Head of caudate nucleus (tissue), 42 donors: ENCODE results near the gene INSIG2.
A peak's percentile ranks its signal among the peaks of the same experiment; 100 is the strongest.

Experiments used
- DNase-seq, 42 donors: peaks; one replicate each; pipeline versions ENCODE4 v3.0.0 to v3.0.0-alpha.2; 2020 to 2021; ENCODE audit warnings: mixed read lengths in 7 of 42
- intact Hi-C: fragments of 100-400 bp; cut with DNase I; formaldehyde crosslinking; loops from one replicate; pipeline ENCODE4 v1.15.0; 2022

INSIG2 gene

GRCh38 chr2:118088051-118089024 is at the start of gene INSIG2:
INSIG2 (plus strand) TSS chr2:118088471; CDS start chr2:118096557, 8,086 bp downstream.
- intact Hi-C loops: loop anchor here (5.0 kb wide), 1 partner anchor 99 kb away; no protein-coding TSS in a partner anchor
- peak; percentile 81 to 97 (median 92) for DNase-seq

GRCh38 chr2:118040891-118041290 is 47.4 kb upstream of the INSIG2 start:
- intact Hi-C loops: no loop called here
- no peak for DNase-seq

GRCh38 chr2:118044103-118044716 is 44.1 kb upstream of the INSIG2 start:
- no peak for DNase-seq
- intact Hi-C loops: no loop called here

- intact Hi-C loops: loop anchor here (5.0 kb wide), 1 partner anchor 812 kb away; no protein-coding TSS in a partner anchor
- no peak for DNase-seq
These were observed 43.4 kb upstream of the INSIG2 start for GRCh38 chr2:118044854-118045253.

- intact Hi-C loops: loop anchor here (5.0 kb wide), 1 partner anchor 812 kb away; no protein-coding TSS in a partner anchor
- DNase-seq: no peak
These were observed 43.0 kb upstream of the INSIG2 start for GRCh38 chr2:118045286-118045685.

- intact Hi-C loops: loop anchor here (2.0 to 5.0 kb wide), 2 partner anchors 32 to 811 kb away; partner anchors contain the start of gene CCDC93
- peak in 1 of 42 donors; percentile 22 for DNase-seq
These were observed 41.5 kb upstream of the INSIG2 start for GRCh38 chr2:118046634-118047210.

GRCh38 chr2:118047380-118047826 is 40.9 kb upstream of the INSIG2 start:
- intact Hi-C loops: loop anchor here (2.0 to 5.0 kb wide), 2 partner anchors 33 to 810 kb away; partner anchors contain the start of gene CCDC93
- DNase-seq: no peak

GRCh38 chr2:118048401-118048800 is 39.9 kb upstream of the INSIG2 start:
- no peak for DNase-seq
- intact Hi-C loops: loop anchor here (5.0 kb wide), 1 partner anchor 809 kb away; no protein-coding TSS in a partner anchor

- intact Hi-C loops: loop anchor here (5.0 kb wide), 1 partner anchor 808 kb away; no protein-coding TSS in a partner anchor
- DNase-seq: no peak
These were observed 39.0 kb upstream of the INSIG2 start for GRCh38 chr2:118049140-118049815.

- DNase-seq: no peak
- intact Hi-C loops: loop anchor here (5.0 kb wide), 1 partner anchor 808 kb away; no protein-coding TSS in a partner anchor
These were observed 38.5 kb upstream of the INSIG2 start for GRCh38 chr2:118049816-118050140.

- no peak for DNase-seq
- intact Hi-C loops: no loop called here
These were observed 37.9 kb upstream of the INSIG2 start for GRCh38 chr2:118050386-118050785.

- intact Hi-C loops: no loop called here
- DNase-seq: no peak
These were observed 37.3 kb upstream of the INSIG2 start for GRCh38 chr2:118050974-118051373.

- intact Hi-C loops: no loop called here
- DNase-seq: no peak
These were observed 36.4 kb upstream of the INSIG2 start for GRCh38 chr2:118051826-118052358.

- DNase-seq: no peak
- intact Hi-C loops: no loop called here
These were observed 35.8 kb upstream of the INSIG2 start for GRCh38 chr2:118052474-118052873.

- intact Hi-C loops: no loop called here
- no peak for DNase-seq
These were observed 34.6 kb upstream of the INSIG2 start for GRCh38 chr2:118053681-118054080.

- intact Hi-C loops: no loop called here
- no peak for DNase-seq
These were observed 33.9 kb upstream of the INSIG2 start for GRCh38 chr2:118054213-118055008.

GRCh38 chr2:118055512-118056164 is 32.6 kb upstream of the INSIG2 start:
- intact Hi-C loops: no loop called here
- no peak for DNase-seq
